ENCODE measurements around the gene WDR93.

GRCh38 chr15:89714775-89715174 lies 24.2 kb downstream of the WDR93 start:
- TF ChIP-seq CTCF (conservative IDR thresholded peaks at IDR 0.05; ENCODE audit: low read depth, low read length): no peak
- TF ChIP-seq EZH2 (IDR thresholded peaks at IDR 0.05; ENCODE audit: borderline replicate concordance, low read depth, low read length, poor library complexity, severe bottlenecking): no peak
